Measurements from ENCODE around the gene VDAC1. TPM values are rescaled to one million over a fixed set of nuclear protein-coding genes. Genes with fewer than 3 reads are reported as not detected.

The VDAC1 gene
- total RNA-seq, 1 experiment from 2014 or later = 317 TPM

DNA sequence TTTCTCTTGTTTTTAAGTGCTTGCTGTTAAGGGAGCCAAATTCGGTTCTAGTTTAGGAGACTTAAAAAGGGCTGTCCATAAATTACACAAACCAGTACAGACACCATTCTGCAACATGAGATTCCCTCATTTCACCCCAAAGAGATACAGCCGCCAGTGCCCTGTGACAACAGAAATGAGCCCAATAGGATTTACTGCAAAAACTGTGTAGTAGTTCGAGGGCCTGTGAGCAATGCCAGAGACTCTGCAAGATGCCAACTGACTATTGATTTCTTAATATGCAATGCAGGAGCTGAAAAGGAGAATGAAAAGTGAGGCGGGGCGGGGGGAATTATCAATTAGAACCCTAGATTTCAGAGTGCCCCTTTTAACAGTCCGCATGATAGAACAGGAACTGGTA, 30.6 kb downstream of the VDAC1 start:
- Mint-ChIP-seq H3K9me3 (ENCODE audit: unreplicated experiment) (no peaks in the 10 kb centered on the region), H3K27me3 (ENCODE audit: insufficient read depth, unreplicated experiment) (no peaks in the 10 kb centered on the region), H3K27ac (ENCODE audit: unreplicated experiment) (no peak overlapping the region), H3K4me3 (ENCODE audit: unreplicated experiment) (no peak overlapping the region), H3K36me3 (ENCODE audit: insufficient read depth, unreplicated experiment) (peaks cover 95% of the 10 kb centered on the region), H3K4me1 (ENCODE audit: low read depth, unreplicated experiment) (peaks cover 20% of the 10 kb centered on the region)
- H3K4me1 ChIP-seq = peaks cover 17% of the 10 kb centered on the region
- H3K9me3 ChIP-seq = no peaks in the 10 kb centered on the region
- no TSS peak for BruUV-seq (replicated peaks)
- DNase-seq = no peak
- ChIA-PET CTCF (no interaction called here), POLR2A (no interaction called here)
- no peaks in the 10 kb centered on the region for H3K27me3 ChIP-seq (replicated peaks; ENCODE audit: control insufficient read depth, insufficient read depth, low read length)
- H3K36me3 ChIP-seq (ENCODE audit: control insufficient read depth, insufficient read depth, low read length) = peaks cover 3% of the 10 kb centered on the region
- no peak overlapping the region for H3K4me3 ChIP-seq (ENCODE audit: low read depth, low read length)
- intact Hi-C loops (cut with micrococcal nuclease; ENCODE audit: unreplicated experiment) = no loop called here
- TF ChIP-seq, protein P1, sequence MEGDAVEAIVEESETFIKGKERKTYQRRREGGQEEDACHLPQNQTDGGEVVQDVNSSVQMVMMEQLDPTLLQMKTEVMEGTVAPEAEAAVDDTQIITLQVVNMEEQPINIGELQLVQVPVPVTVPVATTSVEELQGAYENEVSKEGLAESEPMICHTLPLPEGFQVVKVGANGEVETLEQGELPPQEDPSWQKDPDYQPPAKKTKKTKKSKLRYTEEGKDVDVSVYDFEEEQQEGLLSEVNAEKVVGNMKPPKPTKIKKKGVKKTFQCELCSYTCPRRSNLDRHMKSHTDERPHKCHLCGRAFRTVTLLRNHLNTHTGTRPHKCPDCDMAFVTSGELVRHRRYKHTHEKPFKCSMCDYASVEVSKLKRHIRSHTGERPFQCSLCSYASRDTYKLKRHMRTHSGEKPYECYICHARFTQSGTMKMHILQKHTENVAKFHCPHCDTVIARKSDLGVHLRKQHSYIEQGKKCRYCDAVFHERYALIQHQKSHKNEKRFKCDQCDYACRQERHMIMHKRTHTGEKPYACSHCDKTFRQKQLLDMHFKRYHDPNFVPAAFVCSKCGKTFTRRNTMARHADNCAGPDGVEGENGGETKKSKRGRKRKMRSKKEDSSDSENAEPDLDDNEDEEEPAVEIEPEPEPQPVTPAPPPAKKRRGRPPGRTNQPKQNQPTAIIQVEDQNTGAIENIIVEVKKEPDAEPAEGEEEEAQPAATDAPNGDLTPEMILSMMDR (IDR thresholded peaks at IDR 0.05; ENCODE audit: insufficient read depth in 1 of 2, low read depth in 1 of 2, low read length in 1 of 2, severe bottlenecking in 1 of 2, unreplicated experiment in 1 of 2) = no peak

DNA sequence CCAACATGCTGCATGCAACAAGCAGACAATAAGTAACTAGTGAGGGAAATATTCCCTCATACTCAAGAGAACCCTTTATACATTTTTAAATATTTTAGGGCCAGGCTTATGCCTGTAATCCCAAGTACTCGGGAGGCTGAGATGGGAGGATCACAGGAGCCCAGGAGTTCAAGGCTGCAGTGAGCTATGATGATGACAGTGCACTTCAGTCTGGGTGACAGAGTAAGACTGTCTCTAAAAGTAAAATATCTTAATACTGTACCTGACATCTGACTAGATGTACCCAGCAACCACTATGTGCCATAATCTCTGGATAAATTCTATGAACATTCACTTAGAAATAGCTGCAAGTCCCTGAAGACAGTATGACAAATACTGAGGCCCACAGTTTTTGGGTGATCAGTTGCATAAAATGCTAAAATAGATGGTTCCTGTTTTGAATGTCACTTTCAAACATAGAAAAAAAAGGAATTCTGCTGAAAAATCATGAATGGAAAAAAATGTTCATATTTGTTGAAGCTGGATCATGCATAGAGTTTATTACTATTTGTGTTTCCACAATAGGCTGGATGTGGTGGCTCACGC, 34.4 kb downstream of the VDAC1 start:
- H3K9me3 Mint-ChIP-seq (ENCODE audit: unreplicated experiment) = no peaks in the 10 kb centered on the region
- H3K27me3 Mint-ChIP-seq (ENCODE audit: insufficient read depth, unreplicated experiment) = no peaks in the 10 kb centered on the region
- no peak for DNase-seq
- H3K4me3 Mint-ChIP-seq (ENCODE audit: unreplicated experiment) = peak overlapping the region; percentile 91
- Histone ChIP-seq H3K4me3 (ENCODE audit: low read depth, low read length) (no peak overlapping the region), H3K36me3 (ENCODE audit: control insufficient read depth, insufficient read depth, low read length) (peaks cover 3% of the 10 kb centered on the region), H3K4me1 (peaks cover 17% of the 10 kb centered on the region), H3K9me3 (no peaks in the 10 kb centered on the region), H3K27me3 (replicated peaks; ENCODE audit: control insufficient read depth, insufficient read depth, low read length) (no peaks in the 10 kb centered on the region)
- intact Hi-C loops (cut with micrococcal nuclease; ENCODE audit: unreplicated experiment) = no loop called here
- H3K4me1 Mint-ChIP-seq (ENCODE audit: low read depth, unreplicated experiment) = peaks cover 26% of the 10 kb centered on the region
- H3K36me3 Mint-ChIP-seq (ENCODE audit: insufficient read depth, unreplicated experiment) = peaks cover 72% of the 10 kb centered on the region
- H3K27ac Mint-ChIP-seq (ENCODE audit: unreplicated experiment) = peak overlapping the region; percentile 97
- no TSS peak for BruUV-seq (replicated peaks)
- ChIA-PET POLR2A (interaction anchor here (0.6 to 0.7 kb wide), 2 partner anchors 256 to 554 kb away, joined by 4 read pairs; partner anchors contain the start of gene PPP2CA), CTCF (interaction anchor here (0.6 to 1.8 kb wide), 4 partner anchors 9 to 200 kb away, joined by 3 to 9 read pairs (median 4); partner anchors contain the start of gene TCF7)
- TF ChIP-seq, protein P1 (IDR thresholded peaks at IDR 0.05; ENCODE audit: insufficient read depth in 1 of 2, low read depth in 1 of 2, low read length in 1 of 2, severe bottlenecking in 1 of 2, unreplicated experiment in 1 of 2) = no peak

DNA sequence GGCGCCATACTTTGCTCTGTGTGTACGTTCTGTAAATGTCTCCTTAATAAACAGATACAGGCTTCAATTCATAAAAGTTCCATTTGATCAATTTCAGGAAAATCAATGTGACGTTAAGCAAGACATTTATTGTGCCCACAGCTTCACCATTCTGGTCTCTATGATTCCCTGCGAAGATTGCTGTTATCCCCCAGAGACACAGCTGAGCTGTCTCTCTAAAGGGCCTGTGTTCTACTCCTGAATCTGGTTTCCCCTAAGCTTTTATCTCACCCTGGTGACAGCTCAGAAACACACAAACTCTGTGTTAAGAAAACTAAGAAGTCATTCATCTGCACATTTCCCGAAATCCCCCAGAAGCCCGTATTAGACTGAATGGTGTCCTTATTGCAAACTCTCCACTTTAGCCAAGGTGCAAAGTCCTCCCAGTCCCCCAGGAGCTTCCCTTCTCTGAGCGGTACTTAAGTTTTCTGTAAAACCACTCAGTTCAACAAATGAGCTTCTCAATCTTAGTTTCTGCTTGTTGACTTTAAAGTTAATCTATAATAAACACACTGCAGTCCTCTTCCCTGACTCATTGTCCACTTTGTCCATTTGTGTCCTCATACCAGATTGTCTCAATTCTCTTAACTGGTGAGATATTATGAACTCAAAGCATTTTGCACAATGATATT, 35.0 kb downstream of the VDAC1 start:
- no peaks in the 10 kb centered on the region for H3K27me3 Mint-ChIP-seq (ENCODE audit: insufficient read depth, unreplicated experiment)
- intact Hi-C loops (cut with micrococcal nuclease; ENCODE audit: unreplicated experiment) = loop anchor here (2.0 kb wide), 1 partner anchor 35 kb away; the partner anchor contains the start of gene VDAC1
- BruUV-seq (replicated peaks) = no TSS peak
- no peaks in the 10 kb centered on the region for H3K9me3 ChIP-seq
- peak overlapping the region; percentile 97 for H3K27ac Mint-ChIP-seq (ENCODE audit: unreplicated experiment)
- POLR2A ChIA-PET = interaction anchor here (0.7 to 1.2 kb wide), 2 partner anchors 32 to 256 kb away, joined by 4 to 5 read pairs; partner anchors contain the start of gene PPP2CA
- no peaks in the 10 kb centered on the region for H3K9me3 Mint-ChIP-seq (ENCODE audit: unreplicated experiment)
- no peak overlapping the region for H3K4me3 ChIP-seq (ENCODE audit: low read depth, low read length)
- H3K27me3 ChIP-seq (replicated peaks; ENCODE audit: control insufficient read depth, insufficient read depth, low read length) = no peaks in the 10 kb centered on the region
- H3K4me3 Mint-ChIP-seq (ENCODE audit: unreplicated experiment) = peak overlapping the region; percentile 91
- peaks cover 66% of the 10 kb centered on the region for H3K36me3 Mint-ChIP-seq (ENCODE audit: insufficient read depth, unreplicated experiment)
- H3K4me1 ChIP-seq = peaks cover 17% of the 10 kb centered on the region
- CTCF ChIA-PET = interaction anchor here (0.6 to 1.8 kb wide), 5 partner anchors 10 to 480 kb away, joined by 3 to 9 read pairs (median 4); partner anchors contain the start of gene TCF7
- TF ChIP-seq, protein P1 (IDR thresholded peaks at IDR 0.05; ENCODE audit: insufficient read depth in 1 of 2, low read depth in 1 of 2, low read length in 1 of 2, severe bottlenecking in 1 of 2, unreplicated experiment in 1 of 2) = no peak
- peak; percentile 47 to 61 for DNase-seq
- H3K36me3 ChIP-seq (ENCODE audit: control insufficient read depth, insufficient read depth, low read length) = peaks cover 3% of the 10 kb centered on the region
- H3K4me1 Mint-ChIP-seq (ENCODE audit: low read depth, unreplicated experiment) = peaks cover 26% of the 10 kb centered on the region

Measured in Caco-2 (cell line).